ENCODE results near the gene LARGE1. TPM values are rescaled to one million over a fixed set of nuclear protein-coding genes. Genes with fewer than 3 reads are reported as not detected.

The LARGE1 gene
- total RNA-seq, 1 experiment from 2014 or later, result 5.8 TPM

GRCh38 chr22:33576205-33576604 lies 344.1 kb downstream of the LARGE1 start:
- TF ChIP-seq CTCF (IDR thresholded peaks at IDR 0.05; ENCODE audit: insufficient read depth in 1 of 2, low read depth in 1 of 2, low read length in 1 of 2, severe bottlenecking in 1 of 2, unreplicated experiment in 1 of 2), result no peak
- no peaks in the 10 kb centered on the region for H3K27me3 Mint-ChIP-seq (ENCODE audit: insufficient read depth, unreplicated experiment)
- H3K36me3 Mint-ChIP-seq (ENCODE audit: insufficient read depth, unreplicated experiment), result no peaks in the 10 kb centered on the region
- no peaks in the 10 kb centered on the region for H3K9me3 Mint-ChIP-seq (ENCODE audit: unreplicated experiment)
- POLR2A ChIA-PET, result no interaction called here
- H3K4me3 Mint-ChIP-seq (ENCODE audit: unreplicated experiment), result no peak overlapping the region
- CTCF ChIA-PET, result no interaction called here
- H3K4me3 ChIP-seq (ENCODE audit: low read depth, low read length), result no peak overlapping the region
- H3K9me3 ChIP-seq, result no peaks in the 10 kb centered on the region
- H3K36me3 ChIP-seq (ENCODE audit: control insufficient read depth, insufficient read depth, low read length), result no peaks in the 10 kb centered on the region
- intact Hi-C loops (cut with micrococcal nuclease; ENCODE audit: unreplicated experiment), result no loop called here
- peaks cover 29% of the 10 kb centered on the region for H3K4me1 Mint-ChIP-seq (ENCODE audit: low read depth, unreplicated experiment)
- no TSS peak for BruUV-seq (replicated peaks)
- H3K27me3 ChIP-seq (replicated peaks; ENCODE audit: control insufficient read depth, insufficient read depth, low read length), result no peaks in the 10 kb centered on the region
- peaks cover 28% of the 10 kb centered on the region for H3K4me1 ChIP-seq
- no peak overlapping the region for H3K27ac Mint-ChIP-seq (ENCODE audit: unreplicated experiment)
- no peak for DNase-seq

GRCh38 chr22:33575771-33576170 lies 344.5 kb downstream of the LARGE1 start:
- no peaks in the 10 kb centered on the region for H3K36me3 Mint-ChIP-seq (ENCODE audit: insufficient read depth, unreplicated experiment)
- no peaks in the 10 kb centered on the region for H3K9me3 Mint-ChIP-seq (ENCODE audit: unreplicated experiment)
- POLR2A ChIA-PET, result no interaction called here
- H3K27me3 ChIP-seq (replicated peaks; ENCODE audit: control insufficient read depth, insufficient read depth, low read length), result no peaks in the 10 kb centered on the region
- intact Hi-C loops (cut with micrococcal nuclease; ENCODE audit: unreplicated experiment), result no loop called here
- H3K4me3 ChIP-seq (ENCODE audit: low read depth, low read length), result no peak overlapping the region
- no peaks in the 10 kb centered on the region for H3K27me3 Mint-ChIP-seq (ENCODE audit: insufficient read depth, unreplicated experiment)
- CTCF ChIA-PET, result no interaction called here
- H3K9me3 ChIP-seq, result no peaks in the 10 kb centered on the region
- TF ChIP-seq CTCF (IDR thresholded peaks at IDR 0.05; ENCODE audit: insufficient read depth in 1 of 2, low read depth in 1 of 2, low read length in 1 of 2, severe bottlenecking in 1 of 2, unreplicated experiment in 1 of 2), result no peak
- H3K4me1 ChIP-seq, result peaks cover 28% of the 10 kb centered on the region
- DNase-seq, result no peak
- no TSS peak for BruUV-seq (replicated peaks)
- H3K36me3 ChIP-seq (ENCODE audit: control insufficient read depth, insufficient read depth, low read length), result no peaks in the 10 kb centered on the region
- H3K4me3 Mint-ChIP-seq (ENCODE audit: unreplicated experiment), result no peak overlapping the region
- H3K4me1 Mint-ChIP-seq (ENCODE audit: low read depth, unreplicated experiment), result peaks cover 29% of the 10 kb centered on the region
- no peak overlapping the region for H3K27ac Mint-ChIP-seq (ENCODE audit: unreplicated experiment)

GRCh38 chr22:33575041-33575440 lies 345.2 kb downstream of the LARGE1 start:
- H3K9me3 Mint-ChIP-seq (ENCODE audit: unreplicated experiment), result no peaks in the 10 kb centered on the region
- no peak overlapping the region for H3K4me3 Mint-ChIP-seq (ENCODE audit: unreplicated experiment)
- POLR2A ChIA-PET, result no interaction called here
- TF ChIP-seq CTCF (IDR thresholded peaks at IDR 0.05; ENCODE audit: insufficient read depth in 1 of 2, low read depth in 1 of 2, low read length in 1 of 2, severe bottlenecking in 1 of 2, unreplicated experiment in 1 of 2), result no peak
- peaks cover 29% of the 10 kb centered on the region for H3K4me1 Mint-ChIP-seq (ENCODE audit: low read depth, unreplicated experiment)
- no peak for DNase-seq
- Histone ChIP-seq H3K4me3 (ENCODE audit: low read depth, low read length) (no peak overlapping the region), H3K4me1 (peaks cover 28% of the 10 kb centered on the region), H3K27me3 (replicated peaks; ENCODE audit: control insufficient read depth, insufficient read depth, low read length) (no peaks in the 10 kb centered on the region), H3K9me3 (no peaks in the 10 kb centered on the region), H3K36me3 (ENCODE audit: control insufficient read depth, insufficient read depth, low read length) (no peaks in the 10 kb centered on the region)
- no peak overlapping the region for H3K27ac Mint-ChIP-seq (ENCODE audit: unreplicated experiment)
- BruUV-seq (replicated peaks), result no TSS peak
- CTCF ChIA-PET, result no interaction called here
- intact Hi-C loops (cut with micrococcal nuclease; ENCODE audit: unreplicated experiment), result no loop called here
- H3K36me3 Mint-ChIP-seq (ENCODE audit: insufficient read depth, unreplicated experiment), result no peaks in the 10 kb centered on the region
- no peaks in the 10 kb centered on the region for H3K27me3 Mint-ChIP-seq (ENCODE audit: insufficient read depth, unreplicated experiment)
